AG04449 (cell line): Measurements from ENCODE around the gene GABRG3.

Source experiments
- CTCF ChIA-PET: fragments of 350-600 bp; formaldehyde crosslinking; extraction: SDS; loops from one replicate; lab custom pipeline; 2021; ENCODE audit warnings: antibody characterized with exemption; lab: Yijun Ruan, JAX
- POLR2A ChIA-PET: fragments of 400-600, 350-600 bp; formaldehyde crosslinking; extraction: SDS; loops from one replicate; lab custom pipeline; 2020; ENCODE audit warnings: antibody characterized with exemption, inconsistent platforms; lab: Yijun Ruan, JAX
- DNase-seq: peaks from one replicate; pipeline ENCODE4 v3.0.0-alpha.2; 2010; ENCODE audit warnings: low read depth, low spot score
- H3K4me3 ChIP-seq: 2 replicates; pipeline ENCODE4 v1.5.1; 2011; ENCODE audit warnings: low read depth, mild to moderate bottlenecking, control low read depth, low read length
- CTCF ChIP-seq: IDR thresholded peaks from one replicate; pipeline ENCODE4 v1.5.1; 2011; ENCODE audit warnings: mild to moderate bottlenecking, moderate library complexity, low read length, control low read depth, inconsistent platforms; ENCODE audit not compliant: insufficient read depth; ENCODE audit errors: missing control alignments

GABRG3 gene

GRCh38 chr15:27046880-27047279 is 75.9 kb downstream of the GABRG3 start:
- TF ChIP-seq CTCF = no peak
- ChIA-PET CTCF (no interaction called here), POLR2A (no interaction called here)
- no peak for DNase-seq
- no peak overlapping the region for H3K4me3 ChIP-seq

- CTCF ChIA-PET = no interaction called here
- H3K4me3 ChIP-seq = no peak overlapping the region
- no peak for TF ChIP-seq CTCF
- no peak for DNase-seq
- POLR2A ChIA-PET = no interaction called here
Observed at GRCh38 chr15:27050163-27050562, 79.2 kb downstream of the GABRG3 start.

GRCh38 chr15:27054426-27054825 is 83.4 kb downstream of the GABRG3 start:
- no peak for TF ChIP-seq CTCF
- DNase-seq = no peak
- ChIA-PET POLR2A (no interaction called here), CTCF (interaction anchor here (1.0 kb wide), 1 partner anchor 40 kb away, joined by 3 read pairs; no protein-coding TSS in a partner anchor)
- H3K4me3 ChIP-seq = no peak overlapping the region

GRCh38 chr15:27057904-27058645 is 87.1 kb downstream of the GABRG3 start:
- ChIA-PET POLR2A (no interaction called here), CTCF (no interaction called here)
- H3K4me3 ChIP-seq = no peak overlapping the region
- no peak for TF ChIP-seq CTCF
- DNase-seq = no peak

GRCh38 chr15:27058939-27059338 is 88.0 kb downstream of the GABRG3 start:
- H3K4me3 ChIP-seq = no peak overlapping the region
- no peak for DNase-seq
- TF ChIP-seq CTCF = no peak
- ChIA-PET CTCF (no interaction called here), POLR2A (no interaction called here)

GRCh38 chr15:27059610-27060202 is 88.7 kb downstream of the GABRG3 start:
- H3K4me3 ChIP-seq = no peak overlapping the region
- CTCF ChIA-PET = interaction anchor here (0.8 to 1.2 kb wide), 2 partner anchors 16 to 299 kb away, joined by 3 read pairs; no protein-coding TSS in a partner anchor
- no peak for DNase-seq
- POLR2A ChIA-PET = no interaction called here
- peak; percentile 41 for TF ChIP-seq CTCF
